Measurements from ENCODE around the gene NRN1L. TPM values are rescaled to one million over a fixed set of nuclear protein-coding genes. Genes with fewer than 3 reads are reported as not detected.

Gene NRN1L
- total and polyA plus RNA-seq, 2 of the 4 experiments (the other 2 are of a cell fraction) = 0.27 TPM; not detected in 1

- TF ChIP-seq ELK1 (IDR thresholded peaks at IDR 0.05; ENCODE audit: borderline replicate concordance, low read depth, low read length) = no peak
These were observed 49.8 kb downstream of the NRN1L start (continued) for GRCh38 chr16:67934306-67935100.

DNA sequence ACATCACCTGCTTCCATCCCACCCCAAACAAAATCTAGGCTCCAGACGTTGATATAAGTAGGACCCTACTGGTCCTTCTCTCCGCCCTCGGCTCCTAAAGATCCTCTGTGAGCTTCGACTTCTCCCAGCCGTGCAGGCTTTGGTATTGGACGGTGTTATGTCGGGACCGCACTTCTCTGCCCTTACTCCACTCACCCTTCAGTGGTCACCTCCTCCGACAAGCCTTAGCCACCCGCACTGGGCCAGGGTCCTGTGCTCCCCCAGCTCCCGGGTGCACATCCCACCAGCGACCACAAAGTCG lies 50.4 kb downstream of the NRN1L start:
- Histone ChIP-seq H3K14ac (replicated peaks; ENCODE audit: low read depth, low read length) (peak overlapping the region; percentile 92), H3K27me3 (ENCODE audit: control insufficient read depth, insufficient read depth, low read length) (no peaks in the 10 kb centered on the region), H3K9me3 (ENCODE audit: control insufficient read depth, insufficient read depth, low read length) (no peaks in the 10 kb centered on the region), H2BK20ac (ENCODE audit: low read depth, low read length) (no peak overlapping the region), H3K9me1 (ENCODE audit: insufficient read depth, low read length) (peaks cover 12% of the 10 kb centered on the region), H2BK5ac (ENCODE audit: low read depth, low read length, poor library complexity, severe bottlenecking) (no peak overlapping the region), H4K20me1 (ENCODE audit: insufficient read depth, low read length) (peaks cover 9% of the 10 kb centered on the region), H4K91ac (ENCODE audit: insufficient read depth, low read depth, low read length) (peak overlapping the region; percentile 76), H3K36me3 (ENCODE audit: control insufficient read depth, insufficient read depth, low read length) (peaks cover 18% of the 10 kb centered on the region), H3K4me2 (ENCODE audit: low read depth, low read length) (peak overlapping the region; percentile 94), H2AK9ac (replicated peaks; ENCODE audit: low read depth, low read length, poor library complexity) (peak overlapping the region; percentile 99), H3K56ac (ENCODE audit: extremely low read depth, insufficient read depth, low read length) (no peak overlapping the region), H3K79me1 (ENCODE audit: low read depth in 1 of 2, low read length in 2 of 2) (peaks cover 9 to 47% of the 10 kb centered on the region in 2 experiments; a peak in 3 of 4 replicates), H3K9ac (ENCODE audit: low read depth, low read length) (peak overlapping the region; percentile 64), H3K18ac (ENCODE audit: low read depth, low read length) (no peak overlapping the region), H2BK120ac (ENCODE audit: low read depth, low read length) (no peak overlapping the region), H2BK15ac (ENCODE audit: low read depth, low read length) (no peak overlapping the region), H2AK5ac (ENCODE audit: low read depth, low read length) (peak overlapping the region; percentile 97), H3K4ac (ENCODE audit: low read depth, low read length) (peak overlapping the region; percentile 90), H3K4me3 (ENCODE audit: insufficient read depth, low read depth, low read length) (peak overlapping the region; percentile 94), H4K5ac (ENCODE audit: low read depth, low read length) (peak overlapping the region; percentile 83; the same call in 1 of the 2 replicates), H3K4me1 (ENCODE audit: control insufficient read depth, insufficient read depth, low read length) (peaks cover 11% of the 10 kb centered on the region), H2AFZ (replicated peaks; ENCODE audit: low read length, poor library complexity) (peak overlapping the region; percentile 99), H3K27ac (ENCODE audit: insufficient read depth, low read length) (peak overlapping the region; percentile 36), H4K8ac (ENCODE audit: low read depth in 2 of 2, low read length in 2 of 2) (peak overlapping the region; percentile 89 to 97; a peak in 3 of 4 replicates), H3K23ac (ENCODE audit: low read depth, low read length) (peak overlapping the region; percentile 72)
- ChIA-PET CTCF (interaction anchor here (3.0 kb wide), 1 partner anchor 119 kb away, joined by 16 read pairs; no protein-coding TSS in a partner anchor), POLR2A (ENCODE audit: unreplicated experiment) (interaction anchor here (0.5 kb wide), 2 partner anchors 131 to 151 kb away, joined by 3 read pairs; no protein-coding TSS in a partner anchor)
- in situ Hi-C loops (cut with MboI; ENCODE audit: low sequenced_read_pairs) = loop anchor here (25.0 kb wide), 1 partner anchor 398 kb away; the partner anchor contains the start of gene RIPOR1
- dilution Hi-C loops (cut with HindIII; ENCODE audit: low sequenced_read_pairs, unreplicated experiment) = no loop called here
- BruUV-seq (replicated peaks) = no TSS peak
- ATAC-seq (ENCODE audit: low read depth) = peak; percentile 6
- intact Hi-C loops (cut with micrococcal nuclease) = loop anchor here (1.0 to 5.0 kb wide), 2 partner anchors 105 to 373 kb away; partner anchors contain the start of gene CTCF
- no peak for DNase-seq
- WGBS, 2 experiments (ENCODE audit: extremely low coverage in 2 of 2, insufficient read length in 1 of 2) = 3% methylated on average over 5 of the region's 13 CpGs; no CpG with 5 or more reads in 1 of the 2 experiments
- TF ChIP-seq CTCF (conservative IDR thresholded peaks at IDR 0.05; ENCODE audit: low read depth, low read length) (no peak), POLR2A (IDR thresholded peaks at IDR 0.05; ENCODE audit: low read depth, low read length) (no peak), FOS (IDR thresholded peaks at IDR 0.05; ENCODE audit: low read depth, low read length) (no peak), BHLHE40 (IDR thresholded peaks at IDR 0.05; ENCODE audit: low read depth, low read length) (no peak), RFX5 (IDR thresholded peaks at IDR 0.05; ENCODE audit: low read depth, low read length) (no peak), CHD1 (IDR thresholded peaks at IDR 0.05; ENCODE audit: low read depth, low read length) (no peak), SMC3 (IDR thresholded peaks at IDR 0.05; ENCODE audit: low read depth, low read length) (no peak), NFE2L2 (IDR thresholded peaks at IDR 0.05; ENCODE audit: low read depth, low read length) (no peak), RAD21 (IDR thresholded peaks at IDR 0.05; ENCODE audit: low read length) (no peak), RCOR1 (IDR thresholded peaks at IDR 0.05; ENCODE audit: insufficient replicate concordance, low read length) (no peak), MAZ (IDR thresholded peaks at IDR 0.05; ENCODE audit: borderline replicate concordance, low read depth, low read length) (no peak)
